ENCODE results near the gene SLC39A3. TPM values are rescaled to one million over a fixed set of nuclear protein-coding genes. Genes with fewer than 3 reads are reported as not detected.
"Not testable (repeated sequence)": the region's sequence is repeated elsewhere in the genome, so short reads cannot be mapped to it uniquely, and the experiment has no call there.

Gene SLC39A3
- total RNA-seq, 1 donor from 2014 or later = 30.9 TPM

GRCh38 chr19:2723345-2723715 lies 16.5 kb downstream of the SLC39A3 start:
- intact Hi-C loops (cut with micrococcal nuclease) = no loop called here

DNA sequence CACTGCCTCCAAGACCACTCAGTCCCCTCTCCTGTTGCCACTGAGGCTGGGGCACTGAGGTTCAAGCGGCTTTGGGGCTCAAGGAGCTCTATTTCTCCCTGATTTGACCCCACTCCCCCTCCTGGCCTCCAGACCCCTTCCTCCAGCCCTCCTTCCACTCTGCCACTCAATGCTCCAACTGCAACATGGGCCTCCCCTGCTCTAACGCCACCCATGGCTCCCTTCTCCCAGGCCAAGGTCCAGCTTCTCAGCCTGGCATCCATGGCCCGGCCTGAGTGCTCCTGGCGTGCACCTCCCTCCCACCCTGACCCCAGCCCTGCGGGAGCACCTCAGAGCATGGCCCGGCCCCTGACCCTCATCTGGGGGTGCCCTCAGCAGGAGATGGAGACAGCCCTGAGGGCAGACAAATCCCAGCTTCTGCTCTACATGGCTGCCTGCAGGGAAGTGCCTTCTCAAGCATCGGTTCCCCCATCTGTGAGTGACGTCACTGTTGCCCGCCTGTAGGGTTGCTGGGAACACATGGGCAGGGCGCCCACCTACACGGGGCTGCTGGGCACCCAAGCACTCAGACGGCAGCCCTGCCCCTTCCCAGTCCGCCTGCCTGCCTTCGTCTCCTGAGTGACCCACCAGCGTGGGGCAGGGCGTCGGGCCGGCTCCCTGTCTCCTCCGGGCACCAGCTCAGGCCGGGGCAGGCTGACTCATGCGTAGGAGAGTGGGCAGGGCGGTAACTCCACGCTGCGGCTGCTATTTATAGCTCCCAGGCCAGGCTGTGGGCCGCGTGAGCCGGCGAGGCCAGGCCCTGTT lies 17.1 kb downstream of the SLC39A3 start:
- intact Hi-C loops (cut with micrococcal nuclease) = no loop called here

DNA sequence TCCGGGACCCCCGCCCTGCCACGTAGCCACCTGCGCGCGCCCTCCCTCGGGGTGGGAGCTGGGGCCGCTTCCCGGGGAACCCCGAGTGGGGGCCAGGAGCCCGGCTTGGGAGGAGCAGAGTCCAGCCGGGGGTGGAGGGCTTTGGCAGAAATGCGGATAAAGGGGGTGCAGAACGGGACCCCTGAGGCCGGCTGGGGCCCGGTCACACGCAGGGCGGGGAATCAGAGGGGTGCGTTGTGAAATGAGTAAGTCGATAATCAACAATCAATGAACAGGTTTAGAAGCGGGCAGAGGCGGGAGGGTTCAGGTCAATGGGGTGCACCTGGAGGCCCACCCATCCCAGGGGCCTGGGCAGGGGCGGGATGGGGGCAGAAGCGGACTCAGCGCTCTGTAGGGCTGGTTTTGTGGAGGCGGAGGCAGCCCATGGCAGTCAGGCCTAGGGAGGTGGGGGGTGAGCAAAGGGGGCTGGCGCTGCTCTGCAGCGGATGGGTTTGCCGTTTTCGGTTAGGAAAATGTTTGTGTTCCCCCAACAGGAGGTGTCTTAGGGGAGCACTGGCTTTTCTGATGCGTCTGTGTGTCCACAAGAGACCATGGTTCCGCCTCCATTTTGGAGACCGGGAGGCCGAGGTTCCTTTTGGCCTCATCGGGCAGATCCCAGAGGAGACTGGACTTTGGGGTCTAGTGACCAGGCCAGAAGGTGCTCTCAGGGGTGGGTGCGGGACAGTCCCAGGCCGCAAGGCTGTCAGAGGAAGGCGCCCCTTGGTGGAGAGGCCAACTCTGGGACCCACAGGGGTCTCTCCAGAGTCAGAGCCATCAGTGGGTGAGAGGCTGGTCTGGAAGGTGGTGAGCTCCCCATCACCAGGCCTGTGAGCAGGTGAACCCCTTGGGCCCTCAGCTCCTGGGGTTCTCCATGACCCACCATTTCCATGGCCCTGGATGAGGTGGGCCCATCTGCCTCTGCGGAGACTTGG lies 18.0 kb downstream of the SLC39A3 start:
- intact Hi-C loops (cut with micrococcal nuclease) = no loop called here

DNA sequence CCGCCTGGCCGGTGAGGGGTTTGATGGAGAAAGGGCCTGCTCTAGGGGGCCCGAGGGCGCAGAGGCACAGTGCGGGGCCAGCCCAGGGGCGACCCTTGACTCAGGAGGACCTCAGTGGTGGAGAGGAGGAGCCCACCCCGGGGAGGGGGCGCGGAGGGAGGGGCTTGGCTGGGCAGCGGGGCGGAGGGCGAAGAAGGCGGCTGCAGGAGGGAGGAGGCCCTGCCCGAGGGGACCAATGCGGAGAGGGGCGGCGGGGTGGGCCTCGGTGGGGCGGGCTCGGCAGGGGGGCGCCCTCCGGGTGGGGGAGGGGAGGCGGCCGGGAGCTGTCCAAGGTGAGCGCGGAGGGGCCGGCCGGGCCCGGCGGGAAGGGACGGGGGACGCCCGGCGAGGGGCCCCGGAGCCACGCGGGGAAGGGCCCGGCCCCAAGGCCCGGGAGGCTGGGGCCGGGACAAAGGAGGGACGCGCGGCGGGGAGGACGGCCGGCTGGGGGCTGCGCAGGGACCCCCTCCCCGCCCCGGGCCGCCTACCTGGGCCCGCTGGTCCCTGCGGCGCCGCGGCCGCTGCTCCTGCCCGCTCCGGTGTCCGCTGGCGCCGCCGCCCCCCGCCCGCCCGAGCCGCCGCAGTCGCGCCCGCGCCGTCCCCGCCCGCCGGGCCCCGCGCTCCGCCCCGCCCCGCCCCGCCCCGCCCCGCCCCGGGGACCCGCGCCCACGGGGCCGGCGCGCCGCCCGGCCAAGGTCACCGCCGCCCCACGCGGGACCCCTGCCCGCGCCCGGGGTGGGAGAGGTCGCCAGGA lies 18.8 kb downstream of the SLC39A3 start, which contains the start of gene DIRAS1:
DIRAS1 (minus strand) TSS at position 596 of the 793 bp plus-strand sequence. CDS start 3,566 bp downstream, outside the sequence.
- intact Hi-C loops (cut with micrococcal nuclease) = no loop called here

DNA sequence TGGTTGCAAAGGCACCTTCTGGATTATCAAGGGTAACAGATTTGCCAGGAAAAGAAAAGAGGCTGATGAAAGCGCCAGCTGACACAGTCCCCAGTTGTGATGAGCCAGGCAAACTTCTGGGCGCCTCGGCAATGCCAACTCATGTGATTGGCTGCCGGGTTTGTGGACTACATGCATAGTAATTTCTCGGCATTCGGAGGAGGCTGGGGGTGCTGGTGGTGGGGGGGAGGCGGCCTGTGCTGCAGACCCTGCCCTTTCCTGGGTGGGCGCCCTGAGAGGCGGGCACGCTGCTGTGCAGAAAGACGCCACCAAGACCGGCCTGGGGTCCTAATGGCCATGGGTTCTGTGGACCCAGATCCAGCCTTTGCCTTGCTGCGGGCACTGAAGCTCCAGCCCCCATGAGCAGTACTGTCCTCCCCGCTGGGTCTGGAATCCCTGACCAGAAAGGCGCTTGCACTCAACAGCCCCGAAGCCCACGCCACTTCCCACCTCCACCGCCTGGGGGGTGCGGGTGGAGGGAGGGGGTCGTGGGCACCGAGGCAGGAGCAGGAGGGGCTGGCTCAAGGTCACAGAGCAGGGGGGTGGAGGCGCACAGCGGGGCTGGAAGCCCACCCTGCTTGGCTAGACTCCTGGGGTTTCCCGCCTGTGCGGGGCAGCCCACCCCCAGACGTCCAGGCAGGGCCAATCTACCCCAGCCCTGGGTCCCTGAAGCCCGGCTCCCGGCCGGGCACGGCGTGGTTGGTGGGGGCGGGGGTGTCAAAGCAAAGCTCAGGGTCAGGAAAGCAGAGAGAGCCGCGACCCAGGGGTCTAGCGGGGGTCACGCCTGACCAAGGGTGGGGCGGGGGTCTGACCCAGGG lies 19.7 kb downstream of the SLC39A3 start:
- intact Hi-C loops (cut with micrococcal nuclease) = no loop called here

DNA sequence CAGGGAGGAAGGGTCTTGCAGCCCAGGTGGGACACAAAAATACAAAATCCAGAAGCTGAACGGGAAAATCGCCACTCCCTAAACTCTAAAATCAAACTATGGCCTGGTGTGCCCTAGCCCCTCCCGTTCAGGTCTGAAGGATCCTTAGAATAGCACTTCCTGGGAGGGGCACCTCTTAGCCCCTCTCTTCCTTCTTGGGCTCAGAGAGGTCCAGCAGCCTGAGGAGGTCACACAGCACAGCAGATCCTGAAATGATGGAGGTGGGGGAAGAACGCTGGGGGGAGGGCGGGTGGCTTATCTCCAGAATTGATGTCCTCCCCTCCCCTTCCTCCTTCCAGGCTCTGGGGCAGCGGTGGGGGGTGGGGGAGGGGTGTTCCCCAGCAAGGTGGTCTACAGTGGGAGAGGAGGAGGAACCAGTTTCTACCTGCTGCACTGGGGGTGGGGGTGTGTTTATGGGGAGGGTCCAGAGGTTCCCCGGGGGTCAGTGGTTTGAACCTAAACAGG lies 20.5 kb downstream of the SLC39A3 start:
- intact Hi-C loops (cut with micrococcal nuclease) = no loop called here

- intact Hi-C loops (cut with micrococcal nuclease) = no loop called here
These were observed 21.9 kb downstream of the SLC39A3 start for GRCh38 chr19:2717638-2718541.

- intact Hi-C loops (cut with micrococcal nuclease) = no loop called here
These were observed 22.8 kb downstream of the SLC39A3 start for GRCh38 chr19:2716722-2717637.

DNA sequence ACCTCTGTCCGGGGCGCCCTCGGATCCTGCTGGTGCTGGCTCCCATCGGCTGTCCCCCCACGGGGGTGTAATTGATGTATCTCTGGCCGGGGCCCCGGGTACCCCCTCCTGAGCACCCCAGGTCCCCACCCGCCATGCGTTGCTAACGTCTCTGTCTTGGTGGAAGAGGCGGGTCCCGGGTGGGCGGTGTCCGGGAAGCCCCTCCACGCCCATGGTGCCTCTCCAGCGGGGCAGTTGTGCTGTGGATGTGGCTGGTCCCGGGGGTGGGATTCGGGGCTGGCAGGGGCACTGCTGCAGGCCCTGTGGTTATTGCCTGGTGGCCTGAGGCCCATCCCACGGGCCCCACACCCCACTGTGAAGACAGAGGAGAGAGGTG lies 23.6 kb downstream of the SLC39A3 start:
- intact Hi-C loops (cut with micrococcal nuclease) = no loop called here

DNA sequence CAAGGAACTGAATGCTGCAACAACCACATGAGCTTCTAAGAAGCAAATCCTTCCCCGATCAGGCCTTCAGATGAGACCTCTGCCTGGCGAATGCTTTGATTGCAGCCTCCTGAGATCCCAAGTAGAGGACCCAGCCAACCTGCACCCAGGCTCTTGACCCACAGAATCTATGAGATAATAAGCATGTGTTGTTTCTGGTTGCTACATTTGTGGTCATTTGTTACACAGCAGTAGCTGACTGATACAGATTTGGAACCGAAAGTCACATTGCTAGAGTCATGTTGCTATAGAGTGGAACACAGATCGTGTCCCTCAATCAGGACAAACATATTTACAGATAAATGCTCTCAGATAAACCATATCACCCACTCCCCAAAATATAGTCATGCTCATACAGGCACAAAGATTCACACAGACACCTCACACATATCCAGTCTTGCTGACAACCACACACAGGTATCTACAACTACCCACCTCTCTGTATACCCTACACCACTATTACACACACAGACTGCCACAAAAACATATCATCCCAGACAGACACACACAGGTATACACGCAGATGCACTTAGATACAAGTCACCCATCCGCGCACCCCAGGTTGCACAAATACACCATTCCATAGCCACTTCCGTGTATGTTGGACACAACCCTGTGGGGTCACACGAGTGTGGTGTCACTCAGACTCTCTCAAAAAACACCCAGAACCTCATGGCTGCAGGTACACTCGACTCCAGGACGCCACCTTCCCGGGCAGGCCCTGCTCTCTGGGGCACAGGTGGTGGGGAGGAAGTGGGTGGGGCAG lies 24.1 kb downstream of the SLC39A3 start:
- intact Hi-C loops (cut with micrococcal nuclease) = no loop called here

DNA sequence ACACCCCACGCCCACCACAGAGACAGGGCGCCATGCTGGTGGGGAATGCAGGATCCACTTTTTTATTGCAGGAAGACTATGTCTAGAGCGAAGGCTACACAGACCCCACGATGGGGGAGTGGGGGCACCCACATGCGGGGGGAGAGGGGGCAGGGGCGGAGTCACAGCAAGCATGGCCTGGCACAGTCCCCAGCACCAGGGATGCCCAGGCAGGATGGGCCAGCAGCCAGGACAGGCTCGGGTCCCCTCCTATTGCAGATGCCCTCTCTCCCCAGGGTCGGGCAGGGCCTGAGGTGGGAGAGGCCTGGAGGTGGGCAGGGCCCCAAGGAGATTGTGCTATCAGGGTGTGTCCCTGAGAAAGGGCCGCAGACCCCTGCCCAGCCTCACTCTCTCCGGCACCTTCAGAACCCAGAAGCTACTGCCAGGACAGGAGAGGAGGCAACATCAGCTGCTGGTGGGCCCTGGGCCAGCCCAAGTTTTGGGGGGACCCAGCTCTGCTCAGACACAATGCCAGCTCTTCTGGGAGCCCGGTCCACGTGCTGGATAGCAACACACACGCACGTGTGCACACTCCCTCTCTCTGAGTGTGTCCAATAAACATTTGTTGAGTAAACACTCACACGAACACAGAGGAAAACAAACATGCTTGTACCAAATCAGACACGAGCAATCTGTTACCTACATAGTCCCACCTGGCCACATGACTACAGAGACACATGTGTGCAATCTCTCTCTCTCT lies 25.1 kb downstream of the SLC39A3 start:
- intact Hi-C loops (cut with micrococcal nuclease) = no loop called here

- intact Hi-C loops (cut with micrococcal nuclease) = not testable (repeated sequence)
These were observed 25.7 kb downstream of the SLC39A3 start for GRCh38 chr19:2714102-2714501.

- intact Hi-C loops (cut with micrococcal nuclease) = not testable (repeated sequence)
These were observed 26.6 kb downstream of the SLC39A3 start for GRCh38 chr19:2713170-2713569.

GRCh38 chr19:2711875-2712205 lies 28.0 kb downstream of the SLC39A3 start:
- intact Hi-C loops (cut with micrococcal nuclease) = no loop called here

DNA sequence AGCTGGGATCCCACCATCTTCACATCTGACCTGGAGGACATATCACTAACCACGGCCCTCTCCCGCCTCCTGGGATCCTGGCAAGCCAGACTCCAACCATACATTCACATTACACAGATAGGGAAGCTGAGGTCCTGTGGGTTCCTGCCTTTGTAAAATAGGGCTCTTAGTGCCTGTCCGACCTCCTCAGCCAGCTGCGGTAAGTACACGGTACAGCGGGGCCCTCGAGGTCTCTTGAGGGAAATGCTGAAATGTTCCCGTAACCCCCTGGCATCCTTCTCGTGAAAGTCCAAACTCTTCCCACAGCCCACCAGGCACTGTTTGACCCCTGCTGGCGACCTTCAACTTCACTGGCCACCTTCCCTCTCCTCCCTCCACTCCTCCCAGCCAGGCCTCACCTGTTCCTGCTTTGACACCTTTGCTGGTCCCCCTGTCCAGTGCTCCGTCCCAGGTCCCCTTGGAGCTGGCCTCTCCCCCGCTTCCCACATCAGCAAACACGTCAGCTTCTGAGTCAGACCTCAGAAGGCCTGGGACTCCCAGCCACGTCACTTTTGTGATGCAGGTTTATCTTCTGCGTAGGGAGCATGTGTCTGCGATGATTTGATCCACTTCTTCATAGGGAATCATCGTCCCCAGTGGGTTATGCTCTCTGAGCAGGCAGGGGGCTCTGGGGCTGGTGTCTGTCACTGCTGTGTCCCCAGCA lies 28.5 kb downstream of the SLC39A3 start:
- intact Hi-C loops (cut with micrococcal nuclease) = no loop called here

DNA sequence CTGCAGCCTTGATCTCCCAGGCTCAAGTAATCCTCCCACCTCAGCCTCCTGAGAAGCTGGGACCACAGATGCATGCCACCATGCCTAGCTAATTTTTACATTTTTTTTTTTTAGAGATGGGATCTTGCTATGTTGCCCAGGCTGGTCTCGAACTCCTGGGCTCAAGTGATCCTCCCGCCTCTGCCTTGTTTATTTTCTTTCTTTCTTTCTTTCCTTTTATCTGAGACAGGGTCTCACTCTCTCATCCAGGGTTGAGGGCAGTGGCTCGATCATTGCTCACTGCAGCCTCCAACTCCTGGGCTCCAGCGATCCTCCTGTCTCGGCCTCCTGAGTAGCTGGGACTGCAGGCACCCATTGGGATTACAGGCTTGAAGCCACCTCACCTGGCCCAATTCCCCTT lies 33.6 kb downstream of the SLC39A3 start:
- intact Hi-C loops (cut with micrococcal nuclease) = no loop called here

Data from T-helper 2 cell treated with Interferon-gamma antibody and Interleukin-4, amounts not matched to agents 100 ng/mL and 5 ng/mL, for 36 hours (primary cell).